GDM1 (cell line): ENCODE measurements around the gene TXNDC2.

Experiments
- DNase-seq: peaks from one replicate; lab custom pipeline; 2025; lab: John Stamatoyannopoulos, UW

The TXNDC2 gene

GRCh38 chr18:9913526-9914333 is 28.0 kb downstream of the TXNDC2 start, which contains the start of gene VAPA:
Gene VAPA (plus strand): TSS chr18:9914016. CDS start chr18:9914257, 241 bp downstream.
- DNase-seq = peak; percentile 97

DNA sequence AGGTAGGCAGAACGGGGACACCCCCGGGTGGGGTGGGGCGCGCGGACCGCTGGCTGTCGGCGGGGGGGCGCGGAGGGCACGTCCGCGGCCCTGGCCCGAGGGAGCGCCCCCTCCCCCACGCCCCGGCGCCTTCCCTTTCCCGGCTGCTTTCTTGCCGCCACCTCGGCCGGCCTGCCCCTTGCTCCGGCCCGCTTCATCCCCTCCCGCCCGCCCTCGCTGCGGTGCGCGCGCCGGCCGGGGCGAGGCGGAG is 28.5 kb downstream of the TXNDC2 start:
- DNase-seq = no peak

- peak; percentile 25 for DNase-seq
Measured at GRCh38 chr18:9914584-9915290, 29.0 kb downstream of the TXNDC2 start.

- no peak for DNase-seq
Measured at GRCh38 chr18:9915291-9916076, 29.7 kb downstream of the TXNDC2 start.

DNA sequence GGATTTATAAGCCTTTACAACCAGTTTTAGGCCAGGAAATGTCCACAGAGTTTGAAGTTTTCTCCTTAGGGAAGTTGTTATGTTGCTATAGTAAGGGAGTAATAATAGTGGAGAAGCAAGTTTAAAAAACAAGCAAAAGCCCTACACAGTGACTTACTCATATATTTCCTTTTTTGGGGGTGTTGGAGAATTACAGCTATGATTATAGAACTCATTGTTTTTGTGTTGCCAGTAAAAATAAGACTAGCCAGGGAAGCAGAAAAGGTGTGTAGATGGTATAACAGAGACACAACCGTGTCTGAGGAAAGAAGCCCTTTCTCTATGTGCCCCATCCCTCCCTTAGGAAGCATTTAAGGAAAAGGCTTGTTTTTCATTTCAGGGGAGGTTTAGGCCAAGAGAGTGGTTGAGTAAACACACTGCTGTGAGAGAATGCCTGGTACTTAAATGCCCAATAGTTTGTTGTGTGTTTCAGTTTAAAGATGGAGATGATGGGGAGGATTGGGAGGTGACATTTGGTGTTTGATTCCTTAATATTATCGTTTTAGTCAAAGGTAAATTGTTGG is 30.4 kb downstream of the TXNDC2 start:
- DNase-seq = no peak

DNA sequence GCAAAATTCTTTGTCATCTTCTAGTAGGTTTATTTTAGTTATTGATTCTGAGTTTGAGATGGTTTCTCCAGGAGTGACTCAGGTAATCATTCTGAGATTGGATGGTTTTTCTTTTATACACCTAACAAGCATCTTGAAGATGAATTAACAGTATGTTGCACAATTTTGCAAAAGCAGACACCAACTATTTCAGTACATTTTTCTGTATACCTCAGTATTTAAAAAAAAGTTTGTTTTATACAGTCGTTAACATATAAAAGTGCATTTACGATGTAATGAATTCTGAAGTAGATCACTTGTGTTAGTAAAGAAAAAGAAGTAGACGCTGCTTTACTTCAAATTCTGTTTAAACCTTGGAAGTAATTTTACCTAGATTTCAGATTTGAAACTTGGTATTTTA is 31.0 kb downstream of the TXNDC2 start:
- no peak for DNase-seq

GRCh38 chr18:9918016-9918680 is 32.4 kb downstream of the TXNDC2 start:
- DNase-seq = no peak

- no peak for DNase-seq
Measured at GRCh38 chr18:9919564-9920232, 33.9 kb downstream of the TXNDC2 start.

GRCh38 chr18:9922592-9923311 is 37.0 kb downstream of the TXNDC2 start:
- no peak for DNase-seq

- DNase-seq = no peak
Measured at GRCh38 chr18:9924371-9924943, 38.7 kb downstream of the TXNDC2 start.

DNA sequence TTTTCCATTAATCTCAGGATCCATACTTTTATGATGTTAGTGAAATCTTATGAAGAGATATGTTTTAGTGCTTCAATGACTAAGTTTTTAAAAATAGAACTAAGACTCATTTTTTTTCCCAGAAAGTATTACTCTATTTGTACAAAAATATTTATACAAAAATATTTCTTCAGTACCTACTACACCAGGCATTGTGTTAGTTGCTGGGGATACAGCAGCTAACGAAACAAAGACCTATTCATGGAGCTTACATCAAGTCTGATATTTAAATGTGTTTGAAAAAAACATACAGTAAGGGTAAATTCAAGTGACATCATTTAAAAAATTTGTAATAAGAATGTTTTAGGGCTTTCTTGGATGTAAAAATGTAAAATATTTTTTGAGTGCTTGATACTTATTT is 39.6 kb downstream of the TXNDC2 start:
- no peak for DNase-seq

DNA sequence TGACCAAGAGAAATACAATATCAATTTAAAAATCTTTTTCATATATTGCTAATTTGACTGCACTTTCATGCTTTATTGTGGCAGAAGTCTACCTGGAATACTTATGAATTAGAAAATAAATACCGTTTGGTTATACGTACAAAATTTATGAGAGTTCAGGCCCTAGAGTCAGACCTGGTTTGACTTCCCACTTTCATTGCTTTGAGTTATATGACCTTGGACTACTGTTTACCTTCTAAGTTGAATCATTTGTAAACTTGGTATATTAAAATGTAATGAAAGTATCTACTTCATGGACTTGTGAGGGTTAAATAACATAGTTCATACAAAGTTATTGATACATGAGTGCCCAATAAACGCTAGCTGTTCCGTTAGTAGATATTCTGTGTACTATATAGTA is 40.0 kb downstream of the TXNDC2 start:
- DNase-seq = no peak

GRCh38 chr18:9926223-9926894 is 40.6 kb downstream of the TXNDC2 start:
- no peak for DNase-seq

DNA sequence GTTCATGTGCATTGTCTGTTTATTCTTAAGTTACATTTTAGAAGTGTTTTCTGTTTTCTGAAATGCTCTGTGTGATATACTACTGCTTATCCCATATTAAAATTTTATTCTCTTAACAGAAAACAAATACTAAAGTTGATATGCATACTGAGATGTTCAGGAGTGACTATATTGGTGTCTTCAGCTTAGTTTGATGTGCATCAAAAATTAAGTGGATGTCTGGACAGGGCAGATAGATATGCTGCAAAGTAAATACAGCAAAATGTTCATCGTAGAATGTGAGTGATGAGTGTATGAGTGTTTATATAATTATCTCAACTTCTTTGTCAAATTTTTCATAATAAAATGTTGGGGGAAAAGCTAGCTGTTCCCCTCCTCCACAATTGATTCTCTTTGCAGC is 41.2 kb downstream of the TXNDC2 start:
- DNase-seq = no peak

GRCh38 chr18:9927392-9928063 is 41.8 kb downstream of the TXNDC2 start:
- no peak for DNase-seq

- DNase-seq = no peak
Measured at GRCh38 chr18:9928646-9929259, 43.0 kb downstream of the TXNDC2 start.

- no peak for DNase-seq
Measured at GRCh38 chr18:9930299-9930884, 44.6 kb downstream of the TXNDC2 start.

- DNase-seq = no peak
Measured at GRCh38 chr18:9931146-9931545, 45.4 kb downstream of the TXNDC2 start.
